ENCODE results near the gene CPAMD8. TPM values are rescaled to one million over a fixed set of nuclear protein-coding genes. Genes with fewer than 3 reads are reported as not detected.

Gene CPAMD8
- total and polyA plus RNA-seq, 12 donors: 3.1 to 33.7 (median 9.2) TPM

- no peak overlapping the region for H3K4me3 ChIP-seq
- H3K36me3 ChIP-seq (replicated peaks in 1 of 2): peaks cover 0 to 82% of the 10 kb centered on the region in 2 donors
- H3K4me1 ChIP-seq (replicated peaks in 1 of 2): peaks cover 0 to 9% of the 10 kb centered on the region in 2 donors
- H3K27me3 ChIP-seq: no peaks in the 10 kb centered on the region
- WGBS, 4 donors: 91 to 96% (median 95%) methylated on average over 6 to 16 of the region's 16 CpGs
- no peak overlapping the region for H3K27ac ChIP-seq
- H3K9me3 ChIP-seq (replicated peaks in 1 of 3): no peaks in the 10 kb centered on the region
- DNase-seq: no peak
- intact Hi-C loops (cut with DNase I): no loop called here
- TF ChIP-seq CTCF (IDR thresholded peaks at IDR 0.05) (no peak), POLR2A (IDR thresholded peaks at IDR 0.05) (no peak)
Observed at GRCh38 chr19:16846901-16847300, 179.7 kb downstream of the CPAMD8 start.

Small RNAs within 50 kb of the gene (small RNA-seq; reads per million reads assigned to genes)
- gene RN7SL823P (0 reads per million in 2 donors), gene RN7SL835P (0 reads per million in 2 donors)

Other genes with a start within 250 kb of the CPAMD8 start
- gene SIN3B, start 197.4 kb downstream of the CPAMD8 start, total RNA-seq: 10 to 100 TPM; 22.8 to 72.3 (median 35.1) TPM
- gene SIN3B, start 197.4 kb downstream of the CPAMD8 start, polyA plus RNA-seq: 100 to 1,000 TPM in 1 of 3 donors, 10 to 100 TPM in 2; 30.1 to 133 (median 56.7) TPM
- gene F2RL3, start 137.8 kb downstream of the CPAMD8 start, total RNA-seq: 1 to 10 TPM in 7 of 9 donors, under 1 TPM in 2; 0.17 to 3.8 (median 2.2) TPM
- gene F2RL3, start 137.8 kb downstream of the CPAMD8 start, polyA plus RNA-seq: 1 to 10 TPM in 2 of 3 donors, under 1 TPM in 1; 0.62 to 3.1 (median 3.0) TPM
- gene HAUS8, start 48.6 kb upstream of the CPAMD8 start, total RNA-seq: 10 to 100 TPM in 3 of 9 donors, 1 to 10 TPM in 6; 3.9 to 10.9 (median 8.7) TPM
- gene HAUS8, start 48.6 kb upstream of the CPAMD8 start, polyA plus RNA-seq: 10 to 100 TPM in 2 of 3 donors, 1 to 10 TPM in 1; 7.5 to 17.9 (median 17.5) TPM
- gene MYO9B, start 49.0 kb upstream of the CPAMD8 start, total RNA-seq: 100 to 1,000 TPM in 1 of 9 donors, 10 to 100 TPM in 8; 23.6 to 183 (median 85.3) TPM
- 100 to 1,000 TPM in 1 of 3 donors, 10 to 100 TPM in 2; 29.9 to 236 (median 99.6) TPM for gene MYO9B, start 49.0 kb upstream of the CPAMD8 start, polyA plus RNA-seq
- gene USE1, start 188.5 kb upstream of the CPAMD8 start, total RNA-seq: 10 to 100 TPM; 26.5 to 55.6 (median 42.3) TPM
- gene USE1, start 188.5 kb upstream of the CPAMD8 start, polyA plus RNA-seq: 10 to 100 TPM; 23.7 to 87.8 (median 75.3) TPM
- gene OCEL1, start 199.4 kb upstream of the CPAMD8 start, total RNA-seq: 10 to 100 TPM in 8 of 9 donors, 1 to 10 TPM in 1; 6.1 to 49.1 (median 33.6) TPM
- 10 to 100 TPM; 10.3 to 48.2 (median 27.0) TPM for gene OCEL1, start 199.4 kb upstream of the CPAMD8 start, polyA plus RNA-seq
- 100 to 1,000 TPM in 1 of 9 donors, 10 to 100 TPM in 8; 36.2 to 140 (median 57.0) TPM for gene NR2F6, start 219.1 kb upstream of the CPAMD8 start, total RNA-seq
- 10 to 100 TPM in 2 of 3 donors, 1 to 10 TPM in 1; 6.6 to 26.3 (median 22.6) TPM for gene NR2F6, start 219.1 kb upstream of the CPAMD8 start, polyA plus RNA-seq
- 10 to 100 TPM in 2 of 9 donors, 1 to 10 TPM in 7; 1.8 to 13.2 (median 4.1) TPM for gene USHBP1, start 237.9 kb upstream of the CPAMD8 start, total RNA-seq
- 10 to 100 TPM in 2 of 3 donors, under 1 TPM in 1; 0.71 to 23.6 (median 10.4) TPM for gene USHBP1, start 237.9 kb upstream of the CPAMD8 start, polyA plus RNA-seq
- 100 to 1,000 TPM in 2 of 9 donors, 10 to 100 TPM in 7; 68.5 to 162 (median 79.7) TPM for gene BABAM1, start 240.6 kb upstream of the CPAMD8 start, total RNA-seq
- 100 to 1,000 TPM in 2 of 3 donors, 10 to 100 TPM in 1; 71.1 to 116 (median 101) TPM for gene BABAM1, start 240.6 kb upstream of the CPAMD8 start, polyA plus RNA-seq

Measured in adrenal gland (tissue), 12 donors.